BE2C (cell line): ENCODE results near the gene VASH1.
A peak's percentile ranks its signal among the peaks of the same experiment; 100 is the strongest.

ENCODE experiments used
- DNase-seq: peaks from one replicate; pipeline ENCODE4 v3.0.0-alpha.2; 2020
- H3K27me3 ChIP-seq: fragments of 250-450 bp; sonication (Bioruptor Pico); 2 replicates; pipeline ENCODE4 v1.5.1; 2020; ENCODE audit warnings: mild to moderate bottlenecking
- H3K36me3 ChIP-seq: fragments of 250-450 bp; sonication (Bioruptor Pico); 2 replicates; pipeline ENCODE4 v1.5.1; 2020; ENCODE audit warnings: mild to moderate bottlenecking
- H3K4me1 ChIP-seq: fragments of 250-450 bp; sonication (Bioruptor Pico); 2 replicates; pipeline ENCODE4 v1.5.1; 2020
- H3K4me3 ChIP-seq: 2 replicates; pipeline ENCODE4 v1.5.1; 2011; ENCODE audit warnings: low read depth, low read length
- H3K9me3 ChIP-seq: fragments of 250-450 bp; sonication (Bioruptor Pico); 2 replicates; pipeline ENCODE4 v1.5.1; 2020
- TF ChIP-seq, protein P1 (sequence below): IDR thresholded peaks from 2 replicates; pipeline ENCODE4 v1.5.1; 2012; ENCODE audit warnings: mild to moderate bottlenecking, low read depth, low read length

Gene VASH1

DNA sequence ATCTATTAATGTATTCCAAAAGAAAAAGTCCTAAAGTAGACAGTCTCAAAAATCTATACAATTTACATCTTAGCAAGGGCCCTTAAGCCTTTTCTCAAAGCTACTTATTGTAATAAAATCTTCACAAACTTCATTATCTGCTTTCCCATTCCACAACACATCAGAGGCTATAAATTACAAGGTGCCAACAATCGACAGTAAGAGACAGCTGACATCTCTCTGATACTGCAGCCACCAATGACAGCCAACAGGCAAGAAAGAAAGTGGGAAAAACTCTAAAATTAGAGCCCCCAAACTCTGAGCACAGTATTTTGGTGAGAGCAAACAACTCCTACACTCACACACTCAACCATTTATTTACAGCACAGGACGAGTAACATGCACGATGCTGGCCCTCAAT, 49.3 kb downstream of the VASH1 start:
- peaks cover 10% of the 10 kb centered on the region for H3K36me3 ChIP-seq
- no peaks in the 10 kb centered on the region for H3K9me3 ChIP-seq
- no peaks in the 10 kb centered on the region for H3K27me3 ChIP-seq
- TF ChIP-seq, protein P1, sequence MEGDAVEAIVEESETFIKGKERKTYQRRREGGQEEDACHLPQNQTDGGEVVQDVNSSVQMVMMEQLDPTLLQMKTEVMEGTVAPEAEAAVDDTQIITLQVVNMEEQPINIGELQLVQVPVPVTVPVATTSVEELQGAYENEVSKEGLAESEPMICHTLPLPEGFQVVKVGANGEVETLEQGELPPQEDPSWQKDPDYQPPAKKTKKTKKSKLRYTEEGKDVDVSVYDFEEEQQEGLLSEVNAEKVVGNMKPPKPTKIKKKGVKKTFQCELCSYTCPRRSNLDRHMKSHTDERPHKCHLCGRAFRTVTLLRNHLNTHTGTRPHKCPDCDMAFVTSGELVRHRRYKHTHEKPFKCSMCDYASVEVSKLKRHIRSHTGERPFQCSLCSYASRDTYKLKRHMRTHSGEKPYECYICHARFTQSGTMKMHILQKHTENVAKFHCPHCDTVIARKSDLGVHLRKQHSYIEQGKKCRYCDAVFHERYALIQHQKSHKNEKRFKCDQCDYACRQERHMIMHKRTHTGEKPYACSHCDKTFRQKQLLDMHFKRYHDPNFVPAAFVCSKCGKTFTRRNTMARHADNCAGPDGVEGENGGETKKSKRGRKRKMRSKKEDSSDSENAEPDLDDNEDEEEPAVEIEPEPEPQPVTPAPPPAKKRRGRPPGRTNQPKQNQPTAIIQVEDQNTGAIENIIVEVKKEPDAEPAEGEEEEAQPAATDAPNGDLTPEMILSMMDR: no peak
- no peak for DNase-seq
- peaks cover 8% of the 10 kb centered on the region for H3K4me1 ChIP-seq
- H3K4me3 ChIP-seq: peak overlapping the region; percentile 88

DNA sequence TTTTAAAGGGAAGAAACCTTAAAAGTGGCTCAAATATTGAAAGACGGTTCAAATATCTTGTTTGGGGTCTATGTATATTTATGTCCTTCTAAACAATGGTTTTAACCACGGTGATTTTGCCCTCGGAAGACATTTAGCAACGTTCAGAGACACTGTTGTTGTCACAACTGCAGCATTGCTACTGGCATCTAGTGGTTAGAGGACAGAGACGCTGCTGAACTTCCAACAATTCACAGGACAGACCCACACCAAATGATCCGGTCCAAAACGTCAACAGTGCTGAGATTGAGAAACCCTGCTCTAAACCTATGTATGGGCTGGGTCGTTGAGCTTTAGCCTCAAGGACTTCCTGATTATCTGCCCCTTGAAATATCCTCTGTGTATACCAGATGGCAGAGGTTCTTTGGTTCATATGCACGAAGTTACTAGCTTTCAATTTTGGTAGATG, 49.7 kb downstream of the VASH1 start:
- H3K4me1 ChIP-seq: peaks cover 8% of the 10 kb centered on the region
- no peaks in the 10 kb centered on the region for H3K9me3 ChIP-seq
- peaks cover 10% of the 10 kb centered on the region for H3K36me3 ChIP-seq
- peak overlapping the region; percentile 88 for H3K4me3 ChIP-seq
- TF ChIP-seq, protein P1: peak; percentile 77
- H3K27me3 ChIP-seq: no peaks in the 10 kb centered on the region
- DNase-seq: peak; percentile 27

DNA sequence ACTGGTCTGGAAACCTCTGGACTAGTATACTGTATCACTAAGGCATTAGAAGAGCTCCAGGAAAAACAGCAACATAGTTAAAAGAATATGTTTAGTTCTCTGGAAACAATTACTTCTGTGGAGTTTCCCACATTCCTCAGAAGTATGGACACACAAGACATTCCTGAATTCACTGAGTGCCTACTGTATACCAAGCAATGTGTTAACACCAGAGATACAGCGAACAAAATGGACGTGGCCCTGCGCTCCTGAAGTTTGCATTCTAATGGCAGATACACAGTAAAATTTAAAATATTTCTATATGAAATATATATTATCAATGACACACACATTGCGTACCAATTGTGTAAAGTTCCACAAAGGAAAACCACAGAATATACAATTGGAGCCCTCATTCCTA, 50.3 kb downstream of the VASH1 start:
- Histone ChIP-seq H3K9me3 (no peaks in the 10 kb centered on the region), H3K36me3 (peaks cover 10% of the 10 kb centered on the region), H3K4me3 (peak overlapping the region; percentile 88), H3K27me3 (no peaks in the 10 kb centered on the region), H3K4me1 (peaks cover 8% of the 10 kb centered on the region)
- TF ChIP-seq, protein P1: no peak
- DNase-seq: no peak

DNA sequence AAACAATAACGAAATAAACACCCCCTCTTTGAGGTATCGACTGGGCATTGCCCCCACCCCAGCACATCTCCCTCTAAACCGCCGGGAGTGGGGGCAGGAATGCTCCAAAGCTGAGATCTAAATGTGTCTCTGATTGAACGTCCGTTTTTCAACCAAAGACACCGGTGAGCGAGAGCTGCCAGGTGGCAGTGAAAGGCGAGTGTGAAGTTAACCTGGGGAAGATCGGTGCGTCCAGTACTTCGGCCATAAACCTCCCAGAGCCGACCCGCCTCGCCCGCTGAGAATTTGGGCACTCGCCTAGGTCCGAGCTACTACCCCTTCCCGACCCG, 50.8 kb downstream of the VASH1 start:
- H3K4me3 ChIP-seq: peak overlapping the region; percentile 88
- H3K9me3 ChIP-seq: no peaks in the 10 kb centered on the region
- peaks cover 10% of the 10 kb centered on the region for H3K36me3 ChIP-seq
- DNase-seq: no peak
- no peaks in the 10 kb centered on the region for H3K27me3 ChIP-seq
- TF ChIP-seq, protein P1: no peak
- H3K4me1 ChIP-seq: peaks cover 8% of the 10 kb centered on the region

DNA sequence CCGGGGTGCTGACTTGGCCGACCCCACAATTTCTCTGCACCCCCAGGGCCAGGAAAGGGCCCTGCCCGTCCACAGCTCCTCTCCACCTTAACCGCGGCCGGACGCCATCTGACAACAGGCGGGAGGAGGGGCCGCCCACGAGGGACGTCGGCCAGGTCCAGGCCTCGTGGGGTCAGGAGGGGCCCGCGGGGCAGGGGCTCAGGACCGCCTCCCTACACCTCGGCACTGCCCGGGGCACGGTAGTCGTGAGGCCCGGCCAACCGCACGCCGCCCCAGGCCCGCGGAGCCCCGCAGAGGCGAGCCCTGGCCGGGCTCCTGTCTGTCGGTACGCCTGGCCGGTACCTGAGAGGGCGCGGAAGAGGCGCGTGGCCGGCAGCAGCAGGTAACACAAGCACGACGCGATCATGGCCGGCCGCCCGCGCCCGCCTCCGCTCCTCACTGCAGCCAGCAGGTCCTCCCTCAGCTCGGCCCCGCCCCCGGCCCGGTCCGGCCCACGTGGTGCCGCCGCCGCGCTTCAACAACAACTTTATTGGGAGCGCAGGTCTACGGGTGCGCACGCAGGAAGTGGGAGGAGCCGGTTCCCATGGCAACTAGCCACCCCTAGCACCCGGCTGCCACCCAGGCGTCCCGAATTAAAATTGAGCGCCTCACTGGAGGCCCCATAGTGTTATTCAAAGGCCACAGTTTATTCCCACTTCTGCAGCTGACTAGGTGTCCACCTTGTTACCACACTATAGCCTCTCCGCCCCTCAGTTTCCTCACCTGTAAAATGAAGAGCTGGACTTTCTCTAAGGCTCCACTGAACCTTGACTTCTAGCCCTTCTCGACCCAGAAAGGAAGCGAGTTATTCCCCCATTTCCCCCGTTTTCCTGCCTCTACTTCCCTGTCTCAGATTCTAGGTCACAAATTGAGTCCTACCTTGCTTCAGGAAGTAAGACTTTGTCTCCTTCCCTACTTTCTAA, 51.4 kb downstream of the VASH1 start, which contains the start of gene ANGEL1:
ANGEL1 (minus strand) TSS at position 461 of the 962 bp plus-strand sequence; CDS start at position 406, 55 bp downstream.
- H3K4me3 ChIP-seq: peak within 1 kb of the TSS; percentile 88
- no peaks in the 10 kb centered on the region for H3K27me3 ChIP-seq
- H3K36me3 ChIP-seq: peaks cover 5% of the 10 kb centered on the region
- no peaks in the 10 kb centered on the region for H3K9me3 ChIP-seq
- TF ChIP-seq, protein P1: no peak
- peaks cover 8% of the 10 kb centered on the region for H3K4me1 ChIP-seq
- DNase-seq: peak; percentile 97
